ENCODE results near the gene PRKCE.
"Not testable (repeated sequence)": the region's sequence is repeated elsewhere in the genome, so short reads cannot be mapped to it uniquely, and the experiment has no call there.

The PRKCE gene

GRCh38 chr2:45670646-45671045 is 19.2 kb downstream of the PRKCE start:
- DNase-seq: no peak

GRCh38 chr2:45672138-45672537 is 20.7 kb downstream of the PRKCE start:
- no peak for DNase-seq

- no peak for DNase-seq
Observed at GRCh38 chr2:45674035-45674816, 22.8 kb downstream of the PRKCE start.

GRCh38 chr2:45675263-45675812 is 23.9 kb downstream of the PRKCE start:
- DNase-seq: no peak

GRCh38 chr2:45676088-45676487 is 24.6 kb downstream of the PRKCE start:
- DNase-seq: no peak

GRCh38 chr2:45678791-45679348 is 27.4 kb downstream of the PRKCE start:
- no peak for DNase-seq

GRCh38 chr2:45680351-45680967 is 29.0 kb downstream of the PRKCE start:
- DNase-seq: no peak

GRCh38 chr2:45681675-45682074 is 30.2 kb downstream of the PRKCE start:
- DNase-seq: no peak

GRCh38 chr2:45683292-45683691 is 31.8 kb downstream of the PRKCE start:
- no peak for DNase-seq

GRCh38 chr2:45684756-45685155 is 33.3 kb downstream of the PRKCE start:
- no peak for DNase-seq

GRCh38 chr2:45685260-45685659 is 33.8 kb downstream of the PRKCE start:
- DNase-seq: no peak

- no peak for DNase-seq
Observed at GRCh38 chr2:45687964-45688363, 36.5 kb downstream of the PRKCE start.

GRCh38 chr2:45688479-45689298 is 37.2 kb downstream of the PRKCE start:
- DNase-seq: no peak

GRCh38 chr2:45690231-45690630 is 38.8 kb downstream of the PRKCE start:
- no peak for DNase-seq

- no peak for DNase-seq
Observed at GRCh38 chr2:45691171-45691999, 39.9 kb downstream of the PRKCE start.

GRCh38 chr2:45692566-45692965 is 41.1 kb downstream of the PRKCE start:
- no peak for DNase-seq

GRCh38 chr2:45695480-45696007 is 44.1 kb downstream of the PRKCE start:
- not testable (repeated sequence) for DNase-seq

- DNase-seq: no peak
Observed at GRCh38 chr2:45696708-45697107, 45.2 kb downstream of the PRKCE start.

GRCh38 chr2:45697190-45697589 is 45.7 kb downstream of the PRKCE start:
- DNase-seq: no peak

- no peak for DNase-seq
Observed at GRCh38 chr2:45698554-45698953, 47.1 kb downstream of the PRKCE start.

GRCh38 chr2:45699032-45699658 is 47.7 kb downstream of the PRKCE start:
- peak; percentile 27 to 46 for DNase-seq
